ENCODE measurements around the gene EMSY. TPM values are rescaled to one million over a fixed set of nuclear protein-coding genes. Genes with fewer than 3 reads are reported as not detected.

EMSY gene
- total RNA-seq, 4 donors from 2014 or later, result 35.7 to 79.6 (median 43.8) TPM

- Histone ChIP-seq H3K4me3 (no peak overlapping the region), H3K27me3 (no peaks in the 10 kb centered on the region), H3K9me3 (no peaks in the 10 kb centered on the region), H3K4me1 (no peaks in the 10 kb centered on the region), H3K36me3 (peaks cover 0 to 8% (median 2%) of the 10 kb centered on the region in 4 donors), H3K27ac (no peak overlapping the region)
- TF ChIP-seq POLR2AphosphoS5 (IDR thresholded peaks at IDR 0.05) (no peak), POLR2A (IDR thresholded peaks at IDR 0.05) (no peak), CTCF (IDR thresholded peaks at IDR 0.05) (no peak), EP300 (IDR thresholded peaks at IDR 0.05; ENCODE audit: low read depth) (no peak)
- intact Hi-C loops (cut with DNase I; ENCODE audit: low total_unique reads), result no loop called here
- no peak for DNase-seq
- 95 to 100% methylated on average over 3 of the region's 3 CpGs for WGBS, 2 donors (ENCODE audit: low coverage in 1 of 2)
- in situ Hi-C loops (cut with MboI; ENCODE audit: low pct_ligation_motif_present in 1 of 4, low pct_unique_long_range_greater_than_20kb in 1 of 4, low sequenced_read_pairs in 3 of 4), result no loop called here
Measured at GRCh38 chr11:76480241-76480640, 35.4 kb downstream of the EMSY start.

- 91 to 98% methylated on average over 4 to 5 of the region's 5 CpGs for WGBS, 2 donors (ENCODE audit: low coverage in 1 of 2)
- TF ChIP-seq EP300 (IDR thresholded peaks at IDR 0.05; ENCODE audit: low read depth) (no peak), CTCF (IDR thresholded peaks at IDR 0.05) (no peak), POLR2A (IDR thresholded peaks at IDR 0.05) (no peak), POLR2AphosphoS5 (IDR thresholded peaks at IDR 0.05) (no peak)
Measured at GRCh38 chr11:76491644-76492043, 46.8 kb downstream of the EMSY start.

GRCh38 chr11:76493040-76493439, 48.2 kb downstream of the EMSY start:
- Histone ChIP-seq H3K36me3 (peaks cover 0 to 17% (median 0%) of the 10 kb centered on the region in 4 donors), H3K27ac (no peak overlapping the region), H3K4me1 (peaks cover 0 to 22% (median 9%) of the 10 kb centered on the region in 4 donors), H3K9me3 (no peaks in the 10 kb centered on the region), H3K27me3 (no peaks in the 10 kb centered on the region), H3K4me3 (no peak overlapping the region)
- no peak for TF ChIP-seq EP300 (IDR thresholded peaks at IDR 0.05; ENCODE audit: low read depth)
- no peak for TF ChIP-seq POLR2A (IDR thresholded peaks at IDR 0.05)
- TF ChIP-seq POLR2AphosphoS5 (IDR thresholded peaks at IDR 0.05), result no peak
- TF ChIP-seq CTCF (IDR thresholded peaks at IDR 0.05), result no peak
- in situ Hi-C loops (cut with MboI; ENCODE audit: low pct_ligation_motif_present in 1 of 4, low pct_unique_long_range_greater_than_20kb in 1 of 4, low sequenced_read_pairs in 3 of 4), result no loop called here
- WGBS, 2 donors (ENCODE audit: low coverage in 1 of 2), result 98% methylated on average over 12 of the region's 12 CpGs; no CpG with 5 or more reads in 1 of the 2 donors
- DNase-seq, result no peak
- intact Hi-C loops (cut with DNase I; ENCODE audit: low total_unique reads), result no loop called here

More at GRCh38 chr11:76491644-76492043, 46.8 kb downstream of the EMSY start:
- Histone ChIP-seq H3K27ac (no peak overlapping the region), H3K9me3 (no peaks in the 10 kb centered on the region), H3K4me1 (peaks cover 0 to 22% (median 9%) of the 10 kb centered on the region in 4 donors), H3K4me3 (no peak overlapping the region), H3K36me3 (peaks cover 0 to 12% (median 0%) of the 10 kb centered on the region in 4 donors), H3K27me3 (no peaks in the 10 kb centered on the region)
- DNase-seq, result no peak
- intact Hi-C loops (cut with DNase I; ENCODE audit: low total_unique reads) (no loop called here), in situ Hi-C loops (cut with MboI; ENCODE audit: low pct_ligation_motif_present in 1 of 4, low pct_unique_long_range_greater_than_20kb in 1 of 4, low sequenced_read_pairs in 3 of 4) (no loop called here)

- TF ChIP-seq CTCF (IDR thresholded peaks at IDR 0.05) (peak in 2 of 5 experiments; percentile 18 to 24), EP300 (IDR thresholded peaks at IDR 0.05; ENCODE audit: low read depth) (no peak), POLR2AphosphoS5 (IDR thresholded peaks at IDR 0.05) (peak; percentile 15 to 50 (median 49)), POLR2A (IDR thresholded peaks at IDR 0.05) (no peak)
- in situ Hi-C loops (cut with MboI; ENCODE audit: low pct_ligation_motif_present in 1 of 4, low pct_unique_long_range_greater_than_20kb in 1 of 4, low sequenced_read_pairs in 3 of 4), result no loop called here
- peaks cover 0 to 22% (median 9%) of the 10 kb centered on the region in 4 donors for H3K4me1 ChIP-seq
- peak overlapping the region; percentile 45 to 68 (median 60) for H3K27ac ChIP-seq
- H3K36me3 ChIP-seq, result peaks cover 0 to 19% (median 0%) of the 10 kb centered on the region in 4 donors
- peak overlapping the region in 1 of 4 donors; percentile 9 for H3K4me3 ChIP-seq
- no peaks in the 10 kb centered on the region for H3K9me3 ChIP-seq
- 60 to 70% methylated on average over 2 to 21 of the region's 25 CpGs for WGBS, 2 donors (ENCODE audit: low coverage in 1 of 2)
- no peaks in the 10 kb centered on the region for H3K27me3 ChIP-seq
- peak; percentile 79 for DNase-seq
- intact Hi-C loops (cut with DNase I; ENCODE audit: low total_unique reads), result no loop called here
Measured at GRCh38 chr11:76493626-76494539, 49.1 kb downstream of the EMSY start.
